ENCODE results near the gene TPCN2. TPM values are rescaled to one million over a fixed set of nuclear protein-coding genes. Genes with fewer than 3 reads are reported as not detected.

The TPCN2 gene
- total and polyA plus RNA-seq, 4 donors: 6.4 to 20.8 (median 12.1) TPM

- Histone ChIP-seq H3K36me3 (ENCODE audit: control insufficient read depth in 4 of 4, insufficient read depth in 3 of 4, low read depth in 1 of 4, low read length in 3 of 4) (no peaks in the 10 kb centered on the region), H3K27ac (ENCODE audit: low read depth in 1 of 2, low read length in 2 of 2) (no peak overlapping the region), H3K27me3 (ENCODE audit: control insufficient read depth in 4 of 4, insufficient read depth in 4 of 4, low read length in 3 of 4) (no peaks in the 10 kb centered on the region), H3K9me3 (ENCODE audit: control insufficient read depth in 4 of 4, low read length in 3 of 4) (peaks cover 0 to 3% (median 0%) of the 10 kb centered on the region in 4 donors), H3K4me1 (ENCODE audit: control insufficient read depth in 4 of 4, insufficient read depth in 4 of 4, low read length in 3 of 4) (peaks cover 0 to 3% (median 0%) of the 10 kb centered on the region in 4 donors), H3K9ac (ENCODE audit: low read depth in 1 of 2, low read length in 2 of 2) (no peak overlapping the region), H3K4me3 (ENCODE audit: low read depth in 1 of 3, low read length in 3 of 3) (no peak overlapping the region)
- 93% methylated on average over 7 of the region's 7 CpGs for WGBS
- TF ChIP-seq YY1 (IDR thresholded peaks at IDR 0.05) (no peak), ATF3 (IDR thresholded peaks at IDR 0.05) (no peak), RXRA (IDR thresholded peaks at IDR 0.05) (no peak), FOXA1 (IDR thresholded peaks at IDR 0.05) (no peak), RAD21 (IDR thresholded peaks at IDR 0.05) (no peak), FOXA2 (IDR thresholded peaks at IDR 0.05) (no peak), SP1 (IDR thresholded peaks at IDR 0.05) (no peak), CTCF (IDR thresholded peaks at IDR 0.05; ENCODE audit: low read depth, low read length, missing input control) (no peak), NR2F2 (IDR thresholded peaks at IDR 0.05) (no peak), GABPA (IDR thresholded peaks at IDR 0.05 in 1 of 2, conservative IDR thresholded peaks at IDR 0.05 in 1 of 2) (no peak), EGR1 (IDR thresholded peaks at IDR 0.05; ENCODE audit: low read depth in 2 of 2) (no peak), MAX (IDR thresholded peaks at IDR 0.05) (no peak), TAF1 (conservative IDR thresholded peaks at IDR 0.05) (no peak)
- TF ChIP-seq, protein P1, sequence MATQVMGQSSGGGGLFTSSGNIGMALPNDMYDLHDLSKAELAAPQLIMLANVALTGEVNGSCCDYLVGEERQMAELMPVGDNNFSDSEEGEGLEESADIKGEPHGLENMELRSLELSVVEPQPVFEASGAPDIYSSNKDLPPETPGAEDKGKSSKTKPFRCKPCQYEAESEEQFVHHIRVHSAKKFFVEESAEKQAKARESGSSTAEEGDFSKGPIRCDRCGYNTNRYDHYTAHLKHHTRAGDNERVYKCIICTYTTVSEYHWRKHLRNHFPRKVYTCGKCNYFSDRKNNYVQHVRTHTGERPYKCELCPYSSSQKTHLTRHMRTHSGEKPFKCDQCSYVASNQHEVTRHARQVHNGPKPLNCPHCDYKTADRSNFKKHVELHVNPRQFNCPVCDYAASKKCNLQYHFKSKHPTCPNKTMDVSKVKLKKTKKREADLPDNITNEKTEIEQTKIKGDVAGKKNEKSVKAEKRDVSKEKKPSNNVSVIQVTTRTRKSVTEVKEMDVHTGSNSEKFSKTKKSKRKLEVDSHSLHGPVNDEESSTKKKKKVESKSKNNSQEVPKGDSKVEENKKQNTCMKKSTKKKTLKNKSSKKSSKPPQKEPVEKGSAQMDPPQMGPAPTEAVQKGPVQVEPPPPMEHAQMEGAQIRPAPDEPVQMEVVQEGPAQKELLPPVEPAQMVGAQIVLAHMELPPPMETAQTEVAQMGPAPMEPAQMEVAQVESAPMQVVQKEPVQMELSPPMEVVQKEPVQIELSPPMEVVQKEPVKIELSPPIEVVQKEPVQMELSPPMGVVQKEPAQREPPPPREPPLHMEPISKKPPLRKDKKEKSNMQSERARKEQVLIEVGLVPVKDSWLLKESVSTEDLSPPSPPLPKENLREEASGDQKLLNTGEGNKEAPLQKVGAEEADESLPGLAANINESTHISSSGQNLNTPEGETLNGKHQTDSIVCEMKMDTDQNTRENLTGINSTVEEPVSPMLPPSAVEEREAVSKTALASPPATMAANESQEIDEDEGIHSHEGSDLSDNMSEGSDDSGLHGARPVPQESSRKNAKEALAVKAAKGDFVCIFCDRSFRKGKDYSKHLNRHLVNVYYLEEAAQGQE (IDR thresholded peaks at IDR 0.05): no peak
- DNase-seq (ENCODE audit: low spot score): no peak
Measured at GRCh38 chr11:69129647-69130046, 80.9 kb downstream of the TPCN2 start.

GRCh38 chr11:69130654-69131053 is 81.9 kb downstream of the TPCN2 start:
- 71% methylated on average over 9 of the region's 9 CpGs for WGBS

More at GRCh38 chr11:69130654-69131053, 81.9 kb downstream of the TPCN2 start:
- Histone ChIP-seq H3K27me3 (ENCODE audit: control insufficient read depth in 4 of 4, insufficient read depth in 4 of 4, low read length in 3 of 4) (no peaks in the 10 kb centered on the region), H3K9ac (ENCODE audit: low read depth in 1 of 2, low read length in 2 of 2) (no peak overlapping the region), H3K4me1 (ENCODE audit: control insufficient read depth in 4 of 4, insufficient read depth in 4 of 4, low read length in 3 of 4) (peaks cover 0 to 8% (median 2%) of the 10 kb centered on the region in 4 donors), H3K27ac (ENCODE audit: low read depth in 1 of 2, low read length in 2 of 2) (no peak overlapping the region), H3K9me3 (ENCODE audit: control insufficient read depth in 4 of 4, low read length in 3 of 4) (peaks cover 0 to 3% (median 0%) of the 10 kb centered on the region in 4 donors), H3K4me3 (ENCODE audit: low read depth in 1 of 3, low read length in 3 of 3) (no peak overlapping the region), H3K36me3 (ENCODE audit: control insufficient read depth in 4 of 4, insufficient read depth in 3 of 4, low read depth in 1 of 4, low read length in 3 of 4) (no peaks in the 10 kb centered on the region)
- TF ChIP-seq HNF4A (conservative IDR thresholded peaks at IDR 0.05) (no peak), JUND (IDR thresholded peaks at IDR 0.05) (no peak)
- DNase-seq (ENCODE audit: low spot score): no peak
